IPS DF 4.7 (cell line): Measurements from ENCODE around the gene CPNE7.
A peak's percentile ranks its signal among the peaks of the same experiment; 100 is the strongest.

Experiments
- DNase-seq: peaks from one replicate; pipeline ENCODE4 v3.0.0-alpha.2; 2013; ENCODE audit warnings: low spot score; ENCODE audit errors: extremely low read depth

The CPNE7 gene

GRCh38 chr16:89549007-89549700 lies 26.4 kb upstream of the CPNE7 start:
- no peak for DNase-seq

GRCh38 chr16:89550421-89551007 lies 25.0 kb upstream of the CPNE7 start:
- no peak for DNase-seq

GRCh38 chr16:89552329-89552728 lies 23.2 kb upstream of the CPNE7 start:
- no peak for DNase-seq

GRCh38 chr16:89552913-89553312 lies 22.6 kb upstream of the CPNE7 start:
- no peak for DNase-seq

GRCh38 chr16:89553733-89554132 lies 21.8 kb upstream of the CPNE7 start:
- no peak for DNase-seq

GRCh38 chr16:89554343-89554742 lies 21.2 kb upstream of the CPNE7 start:
- DNase-seq: no peak

- DNase-seq: no peak
Observed at GRCh38 chr16:89555265-89555664, 20.3 kb upstream of the CPNE7 start.

DNA sequence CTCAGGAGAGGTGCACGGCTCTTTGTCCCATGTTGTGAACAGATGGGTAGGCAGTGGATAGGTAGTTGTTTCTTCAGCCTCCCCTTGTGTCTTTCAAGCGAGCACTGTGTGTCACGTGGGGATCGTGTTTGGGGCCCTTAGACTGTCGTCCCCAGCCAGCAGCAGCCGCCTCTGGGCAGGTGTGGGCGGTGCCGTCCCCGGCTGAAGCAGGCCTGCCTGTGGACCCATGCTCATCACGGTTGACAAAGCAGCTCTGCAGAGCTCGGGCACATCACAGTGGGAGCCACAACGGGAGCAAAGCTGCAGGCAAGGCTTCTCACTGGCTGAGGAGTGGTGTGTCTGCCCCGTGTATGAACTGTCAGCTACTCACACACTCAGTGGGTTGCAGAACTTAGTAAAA lies 19.8 kb upstream of the CPNE7 start:
- DNase-seq: no peak

- peak; percentile 68 for DNase-seq
Observed at GRCh38 chr16:89556750-89557689, 18.5 kb upstream of the CPNE7 start.

GRCh38 chr16:89557690-89558490 lies 17.7 kb upstream of the CPNE7 start:
- DNase-seq: no peak

GRCh38 chr16:89560378-89561141 lies 15.0 kb upstream of the CPNE7 start, which contains the start of gene RPL13:
RPL13 (plus strand) TSS chr16:89560682; CDS start chr16:89560960, 278 bp downstream.
- peak; percentile 56 for DNase-seq

GRCh38 chr16:89561142-89561883 lies 14.2 kb upstream of the CPNE7 start:
- no peak for DNase-seq

DNA sequence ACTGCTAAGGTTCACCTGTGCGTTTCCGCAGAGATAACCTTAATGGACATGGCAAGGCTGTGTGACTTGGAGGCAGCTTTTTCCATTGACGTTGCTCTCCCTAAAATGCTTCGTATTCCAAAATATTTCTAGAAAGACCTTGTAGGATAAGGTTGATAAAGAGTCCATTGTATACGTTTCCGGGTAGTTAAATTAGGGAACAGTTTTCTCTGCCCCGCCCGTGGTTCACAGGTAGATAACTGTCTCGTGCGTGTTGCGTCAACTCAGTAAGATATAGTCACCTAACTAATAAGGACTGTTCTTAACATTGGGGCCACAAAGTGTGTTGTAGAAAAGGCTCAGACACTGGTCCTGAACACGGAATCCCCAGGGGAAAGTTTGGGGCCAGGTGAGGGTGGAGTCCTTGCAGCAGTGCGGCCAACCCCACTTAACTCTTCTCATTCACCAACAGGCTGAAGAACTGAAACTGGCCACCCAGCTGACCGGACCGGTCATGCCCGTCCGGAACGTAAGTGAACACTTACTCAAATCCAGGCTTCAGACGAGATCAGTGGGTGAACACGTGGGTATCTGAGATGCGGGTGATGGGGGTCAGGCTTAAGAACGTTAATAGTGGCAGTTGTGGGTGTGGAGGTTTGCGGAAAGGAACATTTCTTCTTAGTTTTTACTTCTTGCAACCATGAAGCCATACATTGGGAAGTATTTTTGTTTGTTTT lies 13.5 kb upstream of the CPNE7 start:
- DNase-seq: no peak

- no peak for DNase-seq
Observed at GRCh38 chr16:89562939-89563338, 12.6 kb upstream of the CPNE7 start.

- DNase-seq: no peak
Observed at GRCh38 chr16:89563639-89564392, 11.7 kb upstream of the CPNE7 start.

GRCh38 chr16:89564476-89565255 lies 10.9 kb upstream of the CPNE7 start:
- peak; percentile 56 for DNase-seq

DNA sequence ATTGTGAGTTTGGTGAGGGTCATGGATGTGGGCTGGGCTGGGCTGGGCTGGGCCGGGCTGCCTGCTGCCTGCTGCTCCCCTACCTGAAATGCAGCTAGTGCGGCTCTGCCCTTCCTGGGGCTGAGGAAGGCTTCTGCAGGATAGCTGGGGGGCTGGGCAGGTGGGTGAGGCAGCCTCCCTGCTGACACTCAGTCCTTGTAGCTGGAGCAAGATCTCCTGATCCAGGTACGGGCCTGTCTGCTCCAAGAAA lies 10.4 kb upstream of the CPNE7 start:
- DNase-seq: peak; percentile 28
